Neural progenitor cell (in vitro differentiated cells): Measurements from ENCODE around the gene CELA1. TPM values are rescaled to one million over a fixed set of nuclear protein-coding genes. Genes with fewer than 3 reads are reported as not detected.

Experiments
- DNase-seq: peaks from one replicate; pipeline ENCODE4 v3.0.0-alpha.2; 2016; ENCODE audit warnings: low spot score
- H2AFZ ChIP-seq: fragments of 200-600 bp; sonication (generic); replicated peaks from 2 replicates; pipeline ENCODE4 v1.6.1; 2016; ENCODE audit warnings: antibody characterized with exemption
- H3F3A ChIP-seq: fragments of 200-600 bp; sonication (generic); 2 replicates; pipeline ENCODE4 v1.6.1; 2016; ENCODE audit warnings: antibody characterized with exemption, low read depth
- H3K27ac ChIP-seq: fragments of 200-600 bp; sonication (generic); 2 replicates; pipeline ENCODE4 v1.5.1; 2016; ENCODE audit warnings: mild to moderate bottlenecking
- H3K27me3 ChIP-seq: fragments of 200-600 bp; sonication (generic); 2 replicates; pipeline ENCODE4 v1.6.1; 2016; ENCODE audit warnings: mild to moderate bottlenecking, moderate library complexity
- H3K36me3 ChIP-seq: fragments of 200-600 bp; sonication (generic); 2 replicates; pipeline ENCODE4 v1.5.1; 2016
- H3K4me1 ChIP-seq: fragments of 200-600 bp; sonication (generic); 2 replicates; pipeline ENCODE4 v1.6.1; 2016; ENCODE audit warnings: mixed run types
- H3K4me2 ChIP-seq: fragments of 200-600 bp; sonication (generic); 2 replicates; pipeline ENCODE4 v1.6.1; 2016
- H3K4me3 ChIP-seq: fragments of 200-600 bp; sonication (generic); 2 replicates; pipeline ENCODE4 v1.5.1; 2016
- H3K79me2 ChIP-seq: fragments of 200-600 bp; sonication (generic); 2 replicates; pipeline ENCODE4 v1.6.1; 2016; ENCODE audit warnings: low read depth
- H3K9ac ChIP-seq: fragments of 200-600 bp; sonication (generic); 2 replicates; pipeline ENCODE4 v1.6.1; 2016
- H3K9me3 ChIP-seq: fragments of 200-600 bp; sonication (generic); 2 replicates; pipeline ENCODE4 v1.5.1; 2016; ENCODE audit warnings: low read depth
- H4K20me1 ChIP-seq: fragments of 200-600 bp; sonication (generic); 2 replicates; pipeline ENCODE4 v1.6.1; 2016; ENCODE audit warnings: low read depth
- H3K27ac Mint-ChIP-seq: 3 replicates; pipeline ENCODE4 v1.8.0; 2021; ENCODE audit warnings: mixed read lengths
- H3K27me3 Mint-ChIP-seq: 2 replicates; pipeline ENCODE4 v1.8.0; 2022; ENCODE audit warnings: low read depth, mild to moderate bottlenecking, inconsistent platforms, moderate library complexity, mixed read lengths; ENCODE audit not compliant: insufficient read depth
- H3K36me3 Mint-ChIP-seq: 3 replicates; pipeline ENCODE4 v1.8.0; 2021; ENCODE audit warnings: mixed read lengths
- H3K4me1 Mint-ChIP-seq: 3 replicates; pipeline ENCODE4 v1.8.0; 2021; ENCODE audit warnings: mixed read lengths
- H3K4me3 Mint-ChIP-seq: 3 replicates; pipeline ENCODE4 v1.8.0; 2021; ENCODE audit warnings: mild to moderate bottlenecking, moderate library complexity, mixed read lengths
- H3K9me3 Mint-ChIP-seq: 3 replicates; pipeline ENCODE4 v1.8.0; 2020; ENCODE audit warnings: mixed read lengths
- EZH2 ChIP-seq: fragments of 200-600 bp; sonication (generic); IDR thresholded peaks from 2 replicates; pipeline ENCODE4 v1.6.1; 2017; ENCODE audit warnings: antibody characterized with exemption, mild to moderate bottlenecking, moderate library complexity
- EZH2phosphoT487 ChIP-seq: fragments of 200-600 bp; sonication (generic); IDR thresholded peaks from 2 replicates; pipeline ENCODE4 v1.6.1; 2017; ENCODE audit warnings: antibody characterized with exemption
- total RNA-seq: library from RNA; depleted of rRNA; stranded (reverse); fragments of >200 nt; gene quantifications from 2 replicates; pipeline ENCODE4 v1.2.3, GENCODE V29; 2015; ENCODE audit warnings: low replicate concordance
- TF ChIP-seq, protein P1 (sequence below): fragments of 200-600 bp; sonication (generic); IDR thresholded peaks from 2 replicates; pipeline ENCODE4 v1.5.1; 2017; ENCODE audit warnings: antibody characterized with exemption, mild to moderate bottlenecking

Gene CELA1
- total RNA-seq, 1 donor from 2014 or later: not detected

DNA sequence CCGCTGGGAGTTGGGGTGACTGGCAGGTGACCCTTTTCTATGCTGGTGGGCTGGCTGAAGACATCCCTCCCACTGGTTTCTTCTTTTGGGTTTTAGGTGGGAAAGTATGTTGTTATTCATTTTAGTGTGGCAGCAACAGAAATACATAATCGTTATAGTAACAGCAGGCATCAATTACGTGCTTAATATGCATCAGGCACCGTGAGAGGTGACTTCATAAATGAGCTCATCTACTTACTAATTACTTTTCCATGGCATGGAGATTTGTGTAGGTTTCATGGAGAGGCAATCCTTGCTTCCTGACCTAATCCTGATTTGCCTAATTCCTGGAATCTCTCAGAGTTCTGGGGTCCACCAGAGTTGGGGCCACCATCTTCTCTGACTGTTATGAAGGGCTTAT is 13.4 kb upstream of the CELA1 start:
- no peak overlapping the region for H3K4me3 ChIP-seq
- Mint-ChIP-seq H3K27ac (no peak overlapping the region), H3K36me3 (no peaks in the 10 kb centered on the region), H3K27me3 (peaks cover 6% of the 10 kb centered on the region), H3K4me1 (no peaks in the 10 kb centered on the region), H3K4me3 (no peak overlapping the region), H3K9me3 (no peaks in the 10 kb centered on the region)
- no peaks in the 10 kb centered on the region for H3K36me3 ChIP-seq
- H3K9ac ChIP-seq: no peak overlapping the region
- DNase-seq: no peak
- no peaks in the 10 kb centered on the region for H3K27me3 ChIP-seq
- no peaks in the 10 kb centered on the region for H3K79me2 ChIP-seq
- no peaks in the 10 kb centered on the region for H3F3A ChIP-seq
- no peaks in the 10 kb centered on the region for H3K9me3 ChIP-seq
- no peak overlapping the region for H2AFZ ChIP-seq
- no peaks in the 10 kb centered on the region for H3K4me1 ChIP-seq
- H3K27ac ChIP-seq: no peak overlapping the region
- no peaks in the 10 kb centered on the region for H4K20me1 ChIP-seq
- H3K4me2 ChIP-seq: no peak overlapping the region
- TF ChIP-seq EZH2phosphoT487 (no peak), EZH2 (no peak)
- TF ChIP-seq, protein P1, sequence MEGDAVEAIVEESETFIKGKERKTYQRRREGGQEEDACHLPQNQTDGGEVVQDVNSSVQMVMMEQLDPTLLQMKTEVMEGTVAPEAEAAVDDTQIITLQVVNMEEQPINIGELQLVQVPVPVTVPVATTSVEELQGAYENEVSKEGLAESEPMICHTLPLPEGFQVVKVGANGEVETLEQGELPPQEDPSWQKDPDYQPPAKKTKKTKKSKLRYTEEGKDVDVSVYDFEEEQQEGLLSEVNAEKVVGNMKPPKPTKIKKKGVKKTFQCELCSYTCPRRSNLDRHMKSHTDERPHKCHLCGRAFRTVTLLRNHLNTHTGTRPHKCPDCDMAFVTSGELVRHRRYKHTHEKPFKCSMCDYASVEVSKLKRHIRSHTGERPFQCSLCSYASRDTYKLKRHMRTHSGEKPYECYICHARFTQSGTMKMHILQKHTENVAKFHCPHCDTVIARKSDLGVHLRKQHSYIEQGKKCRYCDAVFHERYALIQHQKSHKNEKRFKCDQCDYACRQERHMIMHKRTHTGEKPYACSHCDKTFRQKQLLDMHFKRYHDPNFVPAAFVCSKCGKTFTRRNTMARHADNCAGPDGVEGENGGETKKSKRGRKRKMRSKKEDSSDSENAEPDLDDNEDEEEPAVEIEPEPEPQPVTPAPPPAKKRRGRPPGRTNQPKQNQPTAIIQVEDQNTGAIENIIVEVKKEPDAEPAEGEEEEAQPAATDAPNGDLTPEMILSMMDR: no peak

DNA sequence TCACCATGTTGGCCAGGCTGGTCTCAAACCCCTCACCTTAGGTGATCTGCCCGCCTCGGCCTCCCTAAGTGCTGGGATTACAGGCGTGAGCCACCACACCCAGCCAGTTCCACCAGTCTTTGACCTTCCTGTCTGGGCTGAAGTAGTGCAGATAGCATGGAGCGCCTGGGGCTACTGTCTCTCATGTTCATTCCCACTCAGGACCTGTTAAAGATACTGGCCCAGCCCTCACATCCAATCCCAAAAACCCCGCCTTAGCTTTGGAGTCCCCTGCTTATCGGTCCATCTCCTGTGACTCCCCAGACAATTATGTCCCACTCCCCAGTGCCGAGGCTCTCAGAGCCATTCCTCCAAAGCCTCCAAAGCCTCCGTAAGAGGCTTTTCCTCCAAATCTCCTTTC is 12.0 kb upstream of the CELA1 start:
- no peak overlapping the region for H2AFZ ChIP-seq
- no peak overlapping the region for H3K4me3 ChIP-seq
- no peaks in the 10 kb centered on the region for H3K4me1 Mint-ChIP-seq
- no peak overlapping the region for H3K4me2 ChIP-seq
- no peaks in the 10 kb centered on the region for H3K9me3 Mint-ChIP-seq
- peak overlapping the region; percentile 66 for H3K27ac Mint-ChIP-seq
- peaks cover 9% of the 10 kb centered on the region for H3K27me3 Mint-ChIP-seq
- no peaks in the 10 kb centered on the region for H3K4me1 ChIP-seq
- H4K20me1 ChIP-seq: no peaks in the 10 kb centered on the region
- no peaks in the 10 kb centered on the region for H3F3A ChIP-seq
- no peaks in the 10 kb centered on the region for H3K27me3 ChIP-seq
- no peak overlapping the region for H3K4me3 Mint-ChIP-seq
- H3K9ac ChIP-seq: no peak overlapping the region
- no peaks in the 10 kb centered on the region for H3K79me2 ChIP-seq
- no peak overlapping the region for H3K27ac ChIP-seq
- H3K9me3 ChIP-seq: no peaks in the 10 kb centered on the region
- TF ChIP-seq, protein P1: no peak
- no peak for DNase-seq
- H3K36me3 Mint-ChIP-seq: no peaks in the 10 kb centered on the region
- no peaks in the 10 kb centered on the region for H3K36me3 ChIP-seq

DNA sequence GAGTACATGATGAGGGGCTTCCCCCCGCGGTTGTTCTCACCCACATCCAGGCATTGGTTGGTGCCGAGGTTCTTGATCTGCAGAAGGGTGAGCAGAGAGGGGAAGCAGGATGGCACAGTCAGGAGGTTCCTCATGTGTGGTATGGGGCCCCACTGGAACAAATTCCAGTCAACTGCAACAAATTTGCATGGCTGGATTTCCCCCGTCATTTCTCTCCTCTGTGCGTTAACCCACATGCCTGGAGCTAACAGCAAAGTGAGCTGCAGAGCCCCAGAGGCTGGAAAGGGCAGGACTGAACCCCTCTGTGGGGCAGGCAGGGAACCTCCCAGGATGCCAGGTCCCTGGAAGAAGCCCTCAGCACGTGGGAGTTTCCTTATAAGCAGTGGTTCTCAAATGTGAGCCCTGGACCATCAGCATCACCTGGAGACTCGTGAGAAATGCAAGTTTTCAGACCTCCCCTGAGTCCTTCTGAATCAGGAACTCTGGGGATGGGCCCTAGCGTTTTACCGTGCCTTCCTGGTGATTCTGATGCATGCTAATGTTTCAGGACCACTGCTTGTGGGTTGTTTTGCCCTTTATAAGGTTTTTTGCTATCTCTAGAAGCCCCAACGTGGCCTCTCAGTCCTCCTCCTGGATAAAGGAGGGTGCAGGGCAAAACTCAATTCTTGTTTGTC is 11.0 kb upstream of the CELA1 start:
- Histone ChIP-seq H3K27ac (no peak overlapping the region), H3K27me3 (no peaks in the 10 kb centered on the region), H2AFZ (no peak overlapping the region), H3F3A (no peaks in the 10 kb centered on the region), H3K79me2 (no peaks in the 10 kb centered on the region), H3K4me2 (no peak overlapping the region), H3K36me3 (no peaks in the 10 kb centered on the region), H4K20me1 (no peaks in the 10 kb centered on the region), H3K4me1 (no peaks in the 10 kb centered on the region), H3K9ac (no peak overlapping the region), H3K4me3 (no peak overlapping the region), H3K9me3 (no peaks in the 10 kb centered on the region)
- Mint-ChIP-seq H3K27me3 (peaks cover 9% of the 10 kb centered on the region), H3K27ac (no peak overlapping the region), H3K4me3 (no peak overlapping the region), H3K4me1 (no peaks in the 10 kb centered on the region), H3K36me3 (no peaks in the 10 kb centered on the region), H3K9me3 (no peaks in the 10 kb centered on the region)
- TF ChIP-seq, protein P1: no peak
- TF ChIP-seq EZH2 (no peak), EZH2phosphoT487 (no peak)
- DNase-seq: no peak
